ENCODE results near the gene NAGLU. TPM values are rescaled to one million over a fixed set of nuclear protein-coding genes. Genes with fewer than 3 reads are reported as not detected.
A peak's percentile ranks its signal among the peaks of the same experiment; 100 is the strongest.

Gene NAGLU
- total RNA-seq, 1 donor: 29.4 TPM

- DNase-seq (ENCODE audit: low read depth in 2 of 3, low spot score in 2 of 3): no peak
Measured at GRCh38 chr17:42563143-42563509, 27.1 kb downstream of the NAGLU start.

DNA sequence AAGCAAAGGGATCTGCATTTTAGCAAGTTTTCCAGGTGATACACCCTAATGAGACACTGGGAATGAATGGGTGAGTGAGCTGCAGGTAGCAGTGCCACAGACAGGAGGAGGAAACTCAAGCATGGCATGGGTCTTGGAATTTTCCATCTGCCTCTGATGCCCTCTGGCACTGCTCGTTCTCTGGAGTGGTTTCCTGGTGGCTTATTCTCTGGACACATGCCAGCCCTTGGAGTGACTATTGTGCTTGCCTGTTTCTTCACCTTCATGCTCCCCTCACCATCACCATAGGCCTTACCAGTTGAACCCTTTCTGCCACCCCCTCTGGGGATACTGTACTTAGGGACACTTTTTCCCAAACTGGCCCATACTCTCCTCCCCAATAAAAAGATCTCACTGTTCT is 27.5 kb downstream of the NAGLU start:
- DNase-seq (ENCODE audit: low read depth in 2 of 3, low spot score in 2 of 3): no peak

- DNase-seq (ENCODE audit: low read depth in 2 of 3, low spot score in 2 of 3): no peak
Measured at GRCh38 chr17:42563950-42564349, 27.9 kb downstream of the NAGLU start.

DNA sequence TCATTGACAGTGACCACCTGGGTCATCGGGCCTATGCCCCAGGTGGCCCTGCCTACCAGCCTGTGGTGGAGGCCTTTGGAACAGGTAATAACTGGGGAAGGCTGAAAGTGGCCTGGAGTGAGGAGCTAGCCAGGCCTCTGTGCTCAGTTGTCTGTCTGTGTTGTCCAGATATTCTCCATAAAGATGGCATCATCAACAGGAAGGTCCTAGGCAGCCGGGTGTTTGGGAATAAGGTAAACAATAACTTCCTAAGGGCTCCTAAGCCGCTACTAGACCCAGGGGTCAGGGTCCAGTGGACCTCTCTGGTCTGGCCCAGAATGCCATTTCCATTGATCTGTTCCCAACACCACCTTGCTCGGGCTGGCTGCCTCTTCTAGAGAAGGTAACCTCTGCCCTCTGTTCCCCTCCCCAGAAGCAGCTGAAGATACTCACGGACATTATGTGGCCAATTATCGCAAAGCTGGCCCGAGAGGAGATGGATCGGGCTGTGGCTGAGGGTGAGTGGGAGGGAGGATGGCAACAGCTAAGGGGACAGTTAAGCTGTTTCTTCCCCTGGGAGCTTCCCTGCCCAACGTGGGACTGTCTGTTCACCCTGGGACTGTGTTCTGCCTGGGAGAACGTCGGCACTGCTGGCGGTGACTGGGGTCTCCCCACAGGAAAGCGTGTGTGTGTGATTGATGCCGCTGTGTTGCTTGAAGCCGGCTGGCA is 28.9 kb downstream of the NAGLU start:
- no peak for DNase-seq (ENCODE audit: low read depth in 2 of 3, low spot score in 2 of 3)

DNA sequence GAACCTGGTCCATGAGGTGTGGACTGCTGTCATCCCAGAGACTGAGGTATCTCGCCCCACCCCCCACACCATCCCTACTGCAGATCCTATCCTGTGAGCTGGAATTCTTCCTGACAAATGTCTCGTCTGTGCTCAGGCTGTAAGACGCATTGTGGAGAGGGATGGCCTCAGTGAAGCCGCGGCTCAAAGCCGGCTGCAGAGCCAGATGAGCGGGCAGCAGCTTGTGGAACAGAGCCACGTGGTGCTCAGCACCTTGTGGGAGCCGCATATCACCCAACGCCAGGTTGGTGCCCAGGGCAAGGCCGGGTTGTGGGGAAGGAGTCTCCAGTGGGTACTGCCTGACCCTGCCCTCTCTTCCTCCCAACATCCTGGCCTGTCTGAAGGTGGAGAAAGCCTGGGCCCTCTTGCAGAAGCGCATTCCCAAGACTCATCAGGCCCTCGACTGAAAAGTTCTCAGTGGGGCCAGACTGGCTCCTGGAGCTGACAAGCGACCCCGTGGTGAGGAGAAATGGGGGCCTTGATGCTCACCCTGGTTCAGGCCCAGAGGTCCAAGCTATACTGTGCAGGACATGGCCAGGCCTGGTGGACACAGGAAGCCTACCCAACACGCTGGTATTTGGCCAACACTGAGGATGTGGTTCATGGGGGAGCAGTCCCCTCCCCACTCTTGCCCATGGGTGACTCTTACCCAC is 29.6 kb downstream of the NAGLU start:
- DNase-seq (ENCODE audit: low read depth in 2 of 3, low spot score in 2 of 3): no peak

DNA sequence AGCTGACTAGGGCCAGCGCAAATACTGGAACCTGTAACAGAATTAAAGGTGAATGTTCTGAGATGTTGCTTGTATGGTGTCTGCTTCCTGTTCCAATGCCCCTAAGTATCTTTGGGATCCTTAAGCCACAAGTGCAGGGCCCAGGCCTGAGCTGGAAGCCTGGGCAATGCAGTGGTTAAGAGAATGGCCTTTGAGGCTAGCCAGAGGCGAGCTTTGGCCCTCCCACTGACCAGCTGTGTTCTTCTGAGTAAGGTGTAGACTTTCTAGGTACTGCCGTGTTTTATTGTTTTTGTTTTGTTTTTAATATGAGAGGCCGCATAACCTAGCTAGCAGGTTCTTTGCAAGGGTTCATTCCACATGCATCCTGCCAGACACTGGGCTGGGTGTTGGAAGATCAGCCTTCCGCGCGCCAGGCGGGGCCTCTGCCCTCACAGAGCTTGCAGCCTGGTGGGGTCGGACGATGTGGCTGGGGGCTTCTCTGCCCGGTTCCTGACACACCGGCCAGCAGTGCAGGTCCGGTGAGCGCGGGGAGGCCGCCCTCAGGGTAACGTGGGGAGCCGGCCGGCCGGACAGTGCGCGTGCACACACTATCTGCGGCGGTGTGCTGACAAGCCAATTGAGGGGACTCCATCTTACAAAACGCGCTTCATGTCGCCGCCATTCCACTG is 30.3 kb downstream of the NAGLU start:
- no peak for DNase-seq (ENCODE audit: low read depth in 2 of 3, low spot score in 2 of 3)

DNA sequence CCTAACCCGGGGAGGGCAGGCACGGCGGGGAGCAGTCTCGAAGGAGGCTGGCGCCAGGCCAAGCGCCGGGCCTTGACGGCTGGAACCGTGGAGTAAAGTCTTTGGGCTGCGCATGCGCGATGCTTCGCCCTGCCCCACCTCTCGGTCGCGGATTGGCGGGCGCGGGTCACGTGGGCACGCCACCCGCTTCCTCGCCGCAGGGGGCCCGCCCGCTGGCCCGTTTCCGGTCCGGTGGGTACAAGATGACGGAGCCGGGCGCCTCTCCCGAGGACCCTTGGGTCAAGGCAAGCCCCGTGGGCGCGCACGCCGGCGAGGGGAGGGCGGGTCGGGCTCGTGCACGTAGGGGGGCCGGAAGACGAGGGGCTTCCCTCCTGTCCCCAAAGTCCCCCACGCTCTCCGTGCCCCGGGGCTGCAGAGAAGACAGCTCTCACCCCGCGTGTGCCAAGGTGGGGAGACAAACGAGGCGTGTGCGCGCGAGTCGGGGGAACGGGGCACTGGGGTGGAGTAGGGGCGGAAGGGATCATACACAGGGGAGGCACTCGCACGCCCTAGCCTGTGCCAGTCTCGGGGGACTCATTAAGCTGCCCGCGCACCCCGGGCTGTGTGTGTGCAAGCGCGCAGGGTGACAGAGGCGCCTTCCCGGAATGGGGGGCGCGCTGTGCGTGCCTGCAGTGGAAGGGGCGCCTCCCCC is 31.0 kb downstream of the NAGLU start, which contains the start of gene MLX:
MLX (plus strand) TSS at position 218 of the 691 bp plus-strand sequence; CDS start at position 243, 25 bp downstream.
- peak; percentile 89 to 92 (median 92) for DNase-seq (ENCODE audit: low read depth in 2 of 3, low spot score in 2 of 3)

DNA sequence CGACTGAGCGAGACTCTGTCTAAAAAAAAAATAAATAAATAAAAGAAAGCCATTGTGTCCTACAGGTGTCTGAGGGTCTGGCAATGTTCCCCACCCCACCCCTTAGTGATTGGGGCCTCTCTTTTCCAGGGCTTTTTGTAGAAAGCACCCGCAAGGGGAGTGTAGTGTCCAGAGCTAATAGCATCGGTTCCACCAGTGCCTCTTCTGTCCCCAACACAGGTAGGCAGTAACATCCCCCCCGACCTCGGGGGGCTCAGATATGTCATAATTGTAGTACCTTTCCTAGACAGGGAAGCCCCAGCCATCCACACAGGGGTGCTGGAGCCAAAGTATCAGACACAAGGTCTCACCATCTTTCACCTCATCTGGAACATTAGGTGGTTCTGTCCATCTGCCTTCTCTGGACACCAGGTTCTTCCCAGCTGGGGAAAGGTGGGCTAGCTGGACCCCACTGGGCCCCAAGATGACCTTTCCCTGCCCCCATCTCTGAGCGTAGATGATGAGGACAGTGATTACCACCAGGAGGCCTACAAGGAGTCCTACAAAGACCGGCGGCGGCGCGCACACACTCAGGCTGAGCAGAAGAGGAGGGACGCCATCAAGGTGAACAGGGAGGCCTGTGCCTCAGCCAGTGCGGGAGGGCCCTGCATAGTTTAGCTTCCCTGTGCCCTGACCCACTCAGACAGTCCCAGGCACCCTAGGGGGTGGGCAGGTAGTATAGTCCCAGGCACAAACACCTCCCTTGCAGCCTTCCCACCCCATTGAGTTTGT is 32.5 kb downstream of the NAGLU start:
- DNase-seq (ENCODE audit: low read depth in 2 of 3, low spot score in 2 of 3): no peak

DNA sequence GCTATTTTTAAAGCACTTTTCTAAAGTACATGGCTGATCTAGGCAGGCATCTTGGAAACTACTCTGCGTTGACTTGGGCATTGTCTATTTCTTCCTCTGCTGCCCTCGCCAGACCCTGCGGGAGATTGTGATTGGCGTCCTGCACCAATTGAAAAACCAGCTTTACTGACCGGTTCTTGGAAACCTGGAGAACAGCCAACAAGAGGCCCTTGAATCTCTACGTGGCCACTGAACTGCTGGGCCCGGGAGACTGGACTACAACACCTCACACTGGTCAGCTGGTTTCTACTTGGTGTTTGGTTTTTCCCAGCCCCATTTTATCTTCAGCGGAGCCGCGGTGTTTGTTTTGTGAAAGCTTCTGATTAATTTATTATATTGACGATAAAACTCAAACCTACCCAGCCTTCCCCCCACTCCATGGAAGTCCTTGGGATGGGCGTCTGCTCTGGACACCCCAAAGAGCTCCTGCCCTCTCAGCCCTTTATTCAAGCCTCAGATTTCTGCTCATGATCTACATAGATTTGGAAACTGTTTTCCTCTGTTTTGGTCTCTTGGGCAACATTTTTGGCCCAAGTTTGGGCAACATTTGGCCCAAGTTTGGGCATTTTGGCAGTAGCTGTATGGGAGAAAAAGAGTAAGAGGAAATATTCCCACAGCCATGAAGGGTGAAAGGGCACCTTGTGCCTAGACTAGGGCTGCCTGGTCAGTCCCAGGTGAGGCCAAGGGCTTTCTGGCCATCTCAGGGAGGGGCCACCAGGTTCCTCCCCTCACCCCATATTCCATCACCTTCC is 35.6 kb downstream of the NAGLU start:
- DNase-seq (ENCODE audit: low read depth in 2 of 3, low spot score in 2 of 3): no peak

DNA sequence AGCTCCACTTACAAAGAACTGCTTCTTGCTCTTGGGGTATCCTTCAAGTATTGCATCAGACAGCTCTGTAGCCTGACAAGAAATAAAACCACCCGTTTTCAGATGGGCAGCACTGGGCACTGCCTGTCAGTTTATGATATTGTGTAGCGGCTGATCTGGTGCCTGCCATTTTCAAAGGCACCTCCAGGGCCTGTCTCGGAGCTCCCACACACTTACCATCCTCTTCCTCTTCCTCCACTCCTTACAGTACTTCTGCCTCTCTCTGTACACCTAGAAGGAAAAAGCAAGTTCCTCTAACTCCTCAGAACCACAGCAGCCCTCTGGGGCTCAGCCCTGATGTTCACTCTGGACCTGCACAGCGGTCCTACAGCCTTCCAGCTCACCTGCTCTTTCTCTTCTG is 37.1 kb downstream of the NAGLU start:
- no peak for DNase-seq (ENCODE audit: low read depth in 2 of 3, low spot score in 2 of 3)

DNA sequence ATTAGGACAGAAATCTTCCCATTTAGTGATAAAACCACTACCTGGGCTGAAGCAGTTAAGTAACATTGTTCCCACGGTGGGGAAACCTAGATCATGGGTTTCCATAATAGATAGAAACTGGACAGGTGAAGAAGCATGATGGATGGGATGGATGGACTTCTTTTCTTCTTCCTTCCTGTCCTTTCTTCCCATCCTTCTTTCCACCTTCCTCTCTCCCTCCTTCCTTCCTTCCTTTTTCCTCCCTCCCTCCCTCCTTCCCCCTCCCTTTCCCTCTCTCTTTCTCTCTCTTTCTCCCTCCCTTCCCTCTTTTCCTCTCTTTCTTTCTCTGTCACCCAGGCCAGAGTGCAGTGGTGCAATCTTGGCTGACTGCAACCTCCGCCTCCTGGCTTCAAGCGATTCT is 38.4 kb downstream of the NAGLU start:
- no peak for DNase-seq (ENCODE audit: low read depth in 2 of 3, low spot score in 2 of 3)

GRCh38 chr17:42577140-42577531 is 41.1 kb downstream of the NAGLU start:
- DNase-seq (ENCODE audit: low read depth in 2 of 3, low spot score in 2 of 3): no peak

DNA sequence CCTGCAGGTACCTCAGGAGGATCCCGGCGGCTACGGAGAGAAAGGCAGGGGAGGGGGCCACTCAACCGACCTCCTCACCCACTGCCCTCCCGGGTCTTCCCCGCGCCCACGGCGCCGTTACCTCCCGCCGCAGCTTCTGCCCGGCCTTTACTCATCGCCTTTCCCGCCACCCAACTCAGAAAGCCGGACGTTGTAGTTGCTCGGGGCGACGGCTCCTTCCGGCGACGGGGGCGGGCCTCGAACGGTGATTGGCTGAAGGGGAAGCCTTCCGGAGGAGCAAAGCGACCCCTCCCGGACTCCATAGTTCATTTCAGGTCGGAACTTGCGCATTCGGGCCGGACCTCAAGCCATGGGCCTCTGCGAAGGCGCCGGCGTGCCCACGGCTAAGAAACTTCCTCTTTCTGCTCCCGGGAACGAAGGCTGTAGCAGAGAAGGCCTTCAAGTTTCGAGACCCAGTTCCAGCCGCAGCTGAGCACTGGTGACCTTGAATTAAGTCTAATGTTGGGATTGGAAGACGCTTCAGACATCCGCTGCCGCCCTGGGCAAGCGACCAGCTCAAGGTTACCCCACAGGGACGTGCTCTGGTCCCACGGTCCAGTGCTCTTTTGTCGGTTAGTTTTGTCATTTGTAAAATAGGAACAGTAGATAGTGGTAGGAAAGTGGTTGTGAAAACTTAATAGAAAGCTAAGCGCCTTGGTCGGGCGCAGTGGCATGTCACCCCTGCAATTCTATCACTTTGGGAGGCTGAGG is 41.7 kb downstream of the NAGLU start, which contains the start of gene PSMC3IP:
PSMC3IP (minus strand) TSS at position 198 of the 750 bp plus-strand sequence; CDS start at position 155, 43 bp downstream.
- DNase-seq (ENCODE audit: low read depth in 2 of 3, low spot score in 2 of 3): peak; percentile 68 to 96 (median 95)

DNA sequence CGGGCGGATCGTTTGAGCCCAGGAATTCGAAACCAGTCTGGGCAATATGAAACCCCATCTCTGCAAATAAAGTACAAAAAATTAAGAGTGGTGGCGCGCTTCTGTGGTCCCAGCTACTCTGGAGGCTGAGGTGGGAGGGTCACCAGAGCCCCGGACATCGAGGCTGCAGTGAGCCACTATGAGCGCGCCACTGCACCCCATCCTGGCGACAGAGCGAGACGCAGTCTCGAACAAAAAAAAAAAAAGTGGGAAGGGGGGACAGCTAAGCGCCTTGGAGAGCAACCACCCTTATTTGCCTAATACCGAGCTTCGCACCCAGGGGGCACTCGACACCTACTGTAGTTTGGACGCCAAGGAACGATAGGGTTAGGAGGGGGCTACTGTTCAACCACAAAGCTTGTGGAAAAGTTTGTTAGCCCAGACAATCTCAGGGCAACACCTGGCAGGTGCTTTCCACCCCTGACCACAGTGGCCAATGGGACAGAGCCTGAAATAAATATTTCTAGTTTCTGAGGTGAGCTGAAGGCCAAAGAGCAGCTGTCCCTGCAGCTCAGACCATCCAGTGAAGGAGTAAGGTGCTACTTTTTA is 42.3 kb downstream of the NAGLU start:
- peak in 2 of 3 donors; percentile 85 to 90 for DNase-seq (ENCODE audit: low read depth in 2 of 3, low spot score in 2 of 3)

- no peak for DNase-seq (ENCODE audit: low read depth in 2 of 3, low spot score in 2 of 3)
Measured at GRCh38 chr17:42579794-42580551, 43.9 kb downstream of the NAGLU start.

- DNase-seq (ENCODE audit: low read depth in 2 of 3, low spot score in 2 of 3): no peak
Measured at GRCh38 chr17:42581744-42582270, 45.8 kb downstream of the NAGLU start.

DNA sequence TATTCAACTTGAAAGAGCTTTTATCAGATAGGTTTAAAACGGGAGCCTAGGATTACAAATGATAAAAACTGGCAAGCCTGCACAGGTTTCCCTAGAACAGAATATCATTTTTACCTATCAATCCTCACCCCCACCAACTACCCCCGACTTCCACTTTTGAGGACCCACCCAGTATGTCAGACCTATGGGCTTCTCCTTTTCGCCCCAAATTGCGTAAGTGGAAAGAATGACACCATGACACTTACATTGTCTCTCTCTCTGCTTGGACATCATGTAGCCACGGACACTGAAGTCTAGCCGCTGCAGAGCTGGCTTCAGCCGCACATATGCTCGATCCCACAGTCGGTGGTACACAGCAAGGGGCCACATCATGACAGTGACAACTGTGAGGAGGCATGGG is 48.8 kb downstream of the NAGLU start:
- no peak for DNase-seq (ENCODE audit: low read depth in 2 of 3, low spot score in 2 of 3)
